Head of caudate nucleus (tissue), 42 donors: ENCODE measurements around the gene PITPNM3.

Experiments used
- DNase-seq, 42 donors: peaks; one replicate each; pipeline versions ENCODE4 v3.0.0 to v3.0.0-alpha.2; 2020 to 2021; ENCODE audit warnings: mixed read lengths in 7 of 42
- intact Hi-C: fragments of 100-400 bp; cut with DNase I; formaldehyde crosslinking; loops from one replicate; pipeline ENCODE4 v1.15.0; 2022

The PITPNM3 gene

GRCh38 chr17:6509031-6509771 lies 47.2 kb downstream of the PITPNM3 start:
- DNase-seq, result no peak
- intact Hi-C loops, result no loop called here

GRCh38 chr17:6508519-6509030 lies 47.8 kb downstream of the PITPNM3 start:
- intact Hi-C loops, result no loop called here
- peak in 1 of 42 donors; percentile 1 for DNase-seq

GRCh38 chr17:6508016-6508415 lies 48.3 kb downstream of the PITPNM3 start:
- intact Hi-C loops, result no loop called here
- no peak for DNase-seq

- intact Hi-C loops, result no loop called here
- no peak for DNase-seq
Measured at GRCh38 chr17:6507535-6507934, 48.8 kb downstream of the PITPNM3 start.

GRCh38 chr17:6506679-6507231 lies 49.6 kb downstream of the PITPNM3 start:
- intact Hi-C loops, result no loop called here
- DNase-seq, result peak in 1 of 42 donors; percentile 3

GRCh38 chr17:6505425-6506142 lies 50.8 kb downstream of the PITPNM3 start:
- intact Hi-C loops, result no loop called here
- DNase-seq, result no peak

- intact Hi-C loops, result no loop called here
- DNase-seq, result no peak
Measured at GRCh38 chr17:6503641-6504195, 52.6 kb downstream of the PITPNM3 start.

GRCh38 chr17:6502871-6503509 lies 53.4 kb downstream of the PITPNM3 start:
- peak in 1 of 42 donors; percentile 5 for DNase-seq
- intact Hi-C loops, result no loop called here

- intact Hi-C loops, result no loop called here
- DNase-seq, result peak in 2 of 42 donors; percentile 13 to 29
Measured at GRCh38 chr17:6502142-6502541, 54.2 kb downstream of the PITPNM3 start.

GRCh38 chr17:6501359-6501758 lies 55.0 kb downstream of the PITPNM3 start:
- DNase-seq, result peak in 2 of 42 donors; percentile 2 to 7
- intact Hi-C loops, result no loop called here

- intact Hi-C loops, result no loop called here
- DNase-seq, result peak in 10 of 42 donors; percentile 18 to 51 (median 30)
Measured at GRCh38 chr17:6498901-6499540, 57.3 kb downstream of the PITPNM3 start.

GRCh38 chr17:6498356-6498755 lies 58.0 kb downstream of the PITPNM3 start:
- DNase-seq, result peak in 2 of 42 donors; percentile 1 to 2
- intact Hi-C loops, result no loop called here

GRCh38 chr17:6497496-6498221 lies 58.7 kb downstream of the PITPNM3 start:
- intact Hi-C loops, result no loop called here
- DNase-seq, result peak in 9 of 42 donors; percentile 13 to 62 (median 32)

GRCh38 chr17:6496640-6497441 lies 59.5 kb downstream of the PITPNM3 start:
- DNase-seq, result peak in 18 of 42 donors; percentile 18 to 71 (median 41)
- intact Hi-C loops, result no loop called here

- DNase-seq, result peak in 38 of 42 donors; percentile 23 to 92 (median 65)
- intact Hi-C loops, result no loop called here
Measured at GRCh38 chr17:6496116-6496481, 60.3 kb downstream of the PITPNM3 start.

- DNase-seq, result peak in 5 of 42 donors; percentile 9 to 34 (median 17)
- intact Hi-C loops, result no loop called here
Measured at GRCh38 chr17:6495450-6496115, 60.8 kb downstream of the PITPNM3 start.
